ENCODE measurements around the gene EIF4E1B. TPM values are rescaled to one million over a fixed set of nuclear protein-coding genes. Genes with fewer than 3 reads are reported as not detected.
A peak's percentile ranks its signal among the peaks of the same experiment; 100 is the strongest.
"Not testable (repeated sequence)": the region's sequence is repeated elsewhere in the genome, so short reads cannot be mapped to it uniquely, and the experiment has no call there.

The EIF4E1B gene
- total RNA-seq, 1 experiment from 2014 or later, result 0.97 TPM

GRCh38 chr5:176596689-176597416, 33.6 kb upstream of the EIF4E1B start:
- H3K36me3 ChIP-seq (replicated peaks; ENCODE audit: control insufficient read depth, insufficient read depth, low read length), result no peaks in the 10 kb centered on the region; the same call in 1 of the 2 replicates
- H3K27me3 ChIP-seq (ENCODE audit: control insufficient read depth, insufficient read depth, low read length), result no peaks in the 10 kb centered on the region
- peak; percentile 91 for DNase-seq
- no peak overlapping the region for H3K4me3 ChIP-seq (ENCODE audit: insufficient read depth, low read depth, low read length)

- peak; percentile 74 for DNase-seq
- Histone ChIP-seq H3K27me3 (ENCODE audit: control insufficient read depth, insufficient read depth, low read length) (no peaks in the 10 kb centered on the region), H3K4me3 (ENCODE audit: insufficient read depth, low read depth, low read length) (no peak overlapping the region), H3K36me3 (replicated peaks; ENCODE audit: control insufficient read depth, insufficient read depth, low read length) (no peaks in the 10 kb centered on the region; the same call in 1 of the 2 replicates)
These were observed 32.8 kb upstream of the EIF4E1B start for GRCh38 chr5:176597417-176598389.

GRCh38 chr5:176599749-176600430, 30.6 kb upstream of the EIF4E1B start:
- not testable (repeated sequence) for H3K4me3 ChIP-seq (ENCODE audit: insufficient read depth, low read depth, low read length); DNase-seq; H3K27me3 ChIP-seq (ENCODE audit: control insufficient read depth, insufficient read depth, low read length); H3K36me3 ChIP-seq (replicated peaks; ENCODE audit: control insufficient read depth, insufficient read depth, low read length)

- Histone ChIP-seq H3K36me3 (replicated peaks; ENCODE audit: control insufficient read depth, insufficient read depth, low read length) (no peaks in the 10 kb centered on the region; the same call in 1 of the 2 replicates), H3K27me3 (ENCODE audit: control insufficient read depth, insufficient read depth, low read length) (no peaks in the 10 kb centered on the region)
These were observed 28.5 kb upstream of the EIF4E1B start for GRCh38 chr5:176601901-176602482.

GRCh38 chr5:176603091-176603490, 27.4 kb upstream of the EIF4E1B start:
- H3K36me3 ChIP-seq (replicated peaks; ENCODE audit: control insufficient read depth, insufficient read depth, low read length), result no peaks in the 10 kb centered on the region; the same call in 1 of the 2 replicates
- H3K27me3 ChIP-seq (ENCODE audit: control insufficient read depth, insufficient read depth, low read length), result no peaks in the 10 kb centered on the region
- no peak for DNase-seq
- H3K4me3 ChIP-seq (ENCODE audit: insufficient read depth, low read depth, low read length), result no peak overlapping the region

More at GRCh38 chr5:176601901-176602482, 28.5 kb upstream of the EIF4E1B start:
- H3K4me3 ChIP-seq (ENCODE audit: insufficient read depth, low read depth, low read length), result no peak overlapping the region
- DNase-seq, result no peak

GRCh38 chr5:176606032-176606431, 24.4 kb upstream of the EIF4E1B start:
- Histone ChIP-seq H3K27me3 (ENCODE audit: control insufficient read depth, insufficient read depth, low read length) (peaks cover 6% of the 10 kb centered on the region), H3K36me3 (replicated peaks; ENCODE audit: control insufficient read depth, insufficient read depth, low read length) (no peaks in the 10 kb centered on the region), H3K4me3 (ENCODE audit: insufficient read depth, low read depth, low read length) (no peak overlapping the region)
- no peak for DNase-seq

- no peaks in the 10 kb centered on the region for H3K36me3 ChIP-seq (replicated peaks; ENCODE audit: control insufficient read depth, insufficient read depth, low read length)
- H3K27me3 ChIP-seq (ENCODE audit: control insufficient read depth, insufficient read depth, low read length), result peaks cover 6% of the 10 kb centered on the region
- no peak overlapping the region for H3K4me3 ChIP-seq (ENCODE audit: insufficient read depth, low read depth, low read length)
- DNase-seq, result no peak
These were observed 23.6 kb upstream of the EIF4E1B start for GRCh38 chr5:176606875-176607274.

GRCh38 chr5:176608142-176608705, 22.3 kb upstream of the EIF4E1B start:
- no peak overlapping the region for H3K4me3 ChIP-seq (ENCODE audit: insufficient read depth, low read depth, low read length)
- peaks cover 6% of the 10 kb centered on the region for H3K27me3 ChIP-seq (ENCODE audit: control insufficient read depth, insufficient read depth, low read length)
- H3K36me3 ChIP-seq (replicated peaks; ENCODE audit: control insufficient read depth, insufficient read depth, low read length), result no peaks in the 10 kb centered on the region
- DNase-seq, result no peak

GRCh38 chr5:176608937-176609723, 21.3 kb upstream of the EIF4E1B start:
- Histone ChIP-seq H3K36me3 (replicated peaks; ENCODE audit: control insufficient read depth, insufficient read depth, low read length) (no peaks in the 10 kb centered on the region), H3K27me3 (ENCODE audit: control insufficient read depth, insufficient read depth, low read length) (peaks cover 6% of the 10 kb centered on the region), H3K4me3 (ENCODE audit: insufficient read depth, low read depth, low read length) (peak overlapping the region; percentile 73)
- no peak for DNase-seq

GRCh38 chr5:176609724-176610434, 20.6 kb upstream of the EIF4E1B start, which contains the start of gene GPRIN1:
Gene GPRIN1, minus strand, starts transcription at chr5:176610156. Its CDS starts 10,322 bp downstream, at chr5:176599834.
- no peaks in the 10 kb centered on the region for H3K36me3 ChIP-seq (replicated peaks; ENCODE audit: control insufficient read depth, insufficient read depth, low read length)
- peak within 1 kb of the TSS; percentile 73 for H3K4me3 ChIP-seq (ENCODE audit: insufficient read depth, low read depth, low read length)
- DNase-seq, result peak; percentile 99
- H3K27me3 ChIP-seq (ENCODE audit: control insufficient read depth, insufficient read depth, low read length), result peaks cover 6% of the 10 kb centered on the region

GRCh38 chr5:176610435-176610773, 20.1 kb upstream of the EIF4E1B start:
- H3K4me3 ChIP-seq (ENCODE audit: insufficient read depth, low read depth, low read length), result peak overlapping the region; percentile 73
- peaks cover 6% of the 10 kb centered on the region for H3K27me3 ChIP-seq (ENCODE audit: control insufficient read depth, insufficient read depth, low read length)
- no peak for DNase-seq
- H3K36me3 ChIP-seq (replicated peaks; ENCODE audit: control insufficient read depth, insufficient read depth, low read length), result no peaks in the 10 kb centered on the region

- Histone ChIP-seq H3K27me3 (ENCODE audit: control insufficient read depth, insufficient read depth, low read length) (peaks cover 8% of the 10 kb centered on the region), H3K36me3 (replicated peaks; ENCODE audit: control insufficient read depth, insufficient read depth, low read length) (no peaks in the 10 kb centered on the region), H3K4me3 (ENCODE audit: insufficient read depth, low read depth, low read length) (no peak overlapping the region)
- peak; percentile 80 for DNase-seq
These were observed 19.0 kb upstream of the EIF4E1B start for GRCh38 chr5:176611435-176611834.

- no peak overlapping the region for H3K4me3 ChIP-seq (ENCODE audit: insufficient read depth, low read depth, low read length)
- no peak for DNase-seq
- H3K27me3 ChIP-seq (ENCODE audit: control insufficient read depth, insufficient read depth, low read length), result peaks cover 8% of the 10 kb centered on the region
- H3K36me3 ChIP-seq (replicated peaks; ENCODE audit: control insufficient read depth, insufficient read depth, low read length), result no peaks in the 10 kb centered on the region
These were observed 18.5 kb upstream of the EIF4E1B start for GRCh38 chr5:176612008-176612407.

Measured in H7 (cell line).